EL (cell line): ENCODE results near the gene KCP.

Source experiments
- DNase-seq: peaks from one replicate; pipeline ENCODE4 v3.0.0-alpha.2; 2016

KCP gene

DNA sequence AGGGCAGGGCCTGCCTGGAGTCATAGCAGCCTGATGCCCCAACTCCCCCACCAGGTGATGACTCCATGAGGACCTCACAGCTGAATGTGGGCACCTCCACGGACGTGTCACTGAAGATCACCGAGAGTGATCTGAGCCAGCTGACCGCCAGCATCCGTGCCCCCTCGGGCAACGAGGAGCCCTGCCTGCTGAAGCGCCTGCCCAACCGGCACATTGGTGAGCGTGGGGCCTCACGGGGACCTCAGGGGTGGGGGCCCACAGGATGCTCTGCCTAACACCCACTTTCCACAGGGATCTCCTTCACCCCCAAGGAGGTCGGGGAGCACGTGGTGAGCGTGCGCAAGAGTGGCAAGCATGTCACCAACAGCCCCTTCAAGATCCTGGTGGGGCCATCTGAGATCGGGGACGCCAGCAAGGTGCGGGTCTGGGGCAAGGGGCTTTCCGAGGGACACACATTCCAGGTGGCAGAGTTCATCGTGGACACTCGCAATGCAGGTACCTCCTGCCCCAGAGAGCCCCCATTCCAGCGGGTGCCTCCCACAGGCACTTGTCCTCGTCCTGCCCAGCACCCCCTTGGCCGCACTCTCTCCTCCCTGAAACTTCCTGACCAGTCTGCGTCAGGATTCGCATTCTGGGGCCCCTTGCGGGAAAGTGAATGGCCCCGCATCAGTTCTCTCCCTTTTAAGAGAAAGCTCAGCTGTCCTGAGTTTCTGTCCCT, 57.8 kb downstream of the KCP start:
- no peak for DNase-seq

DNA sequence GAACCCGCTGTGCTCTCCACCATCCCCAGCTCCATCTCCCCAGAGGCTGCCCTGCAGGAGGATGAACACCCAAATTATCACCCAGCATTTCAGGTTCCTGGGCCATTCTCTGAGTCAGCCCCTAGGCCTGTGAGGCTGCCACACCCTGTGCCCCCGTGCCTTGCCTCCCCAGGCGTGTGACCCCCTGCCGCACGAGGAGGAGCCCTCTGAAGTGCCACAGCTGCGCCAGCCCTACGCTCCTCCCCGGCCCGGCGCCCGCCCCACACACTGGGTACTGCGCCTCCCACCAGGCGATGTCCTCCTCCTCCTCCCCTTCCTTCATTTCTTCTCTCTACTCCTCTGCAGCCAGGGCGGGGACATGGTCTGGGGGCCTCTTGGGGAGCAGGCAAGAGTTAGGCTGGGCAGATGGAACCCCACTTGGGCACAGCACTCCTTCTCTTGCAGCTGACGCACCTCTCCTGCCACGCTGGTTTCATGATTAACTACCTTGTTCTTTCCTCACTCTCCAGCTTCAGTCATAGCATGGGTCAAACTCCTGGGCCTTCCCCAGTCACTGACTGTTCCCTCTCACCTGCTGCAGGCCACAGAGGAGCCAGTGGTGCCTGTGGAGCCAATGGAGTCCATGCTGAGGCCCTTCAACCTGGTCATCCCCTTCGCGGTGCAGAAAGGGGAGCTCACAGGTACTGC, 60.6 kb downstream of the KCP start:
- DNase-seq, result no peak

DNA sequence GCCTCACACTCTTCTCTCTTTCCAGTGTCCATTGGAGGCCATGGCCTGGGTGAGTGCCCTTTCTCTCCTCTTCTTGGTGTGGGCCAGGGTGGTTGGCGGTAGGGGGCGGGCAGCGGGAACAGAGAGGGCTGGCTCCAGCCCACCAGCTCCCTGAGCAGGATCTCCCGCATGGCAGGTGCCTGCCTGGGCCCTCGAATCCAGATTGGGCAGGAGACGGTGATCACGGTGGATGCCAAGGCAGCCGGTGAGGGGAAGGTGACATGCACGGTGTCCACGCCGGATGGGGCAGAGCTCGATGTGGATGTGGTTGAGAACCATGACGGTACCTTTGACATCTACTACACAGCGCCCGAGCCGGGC, 61.4 kb downstream of the KCP start:
- no peak for DNase-seq

DNA sequence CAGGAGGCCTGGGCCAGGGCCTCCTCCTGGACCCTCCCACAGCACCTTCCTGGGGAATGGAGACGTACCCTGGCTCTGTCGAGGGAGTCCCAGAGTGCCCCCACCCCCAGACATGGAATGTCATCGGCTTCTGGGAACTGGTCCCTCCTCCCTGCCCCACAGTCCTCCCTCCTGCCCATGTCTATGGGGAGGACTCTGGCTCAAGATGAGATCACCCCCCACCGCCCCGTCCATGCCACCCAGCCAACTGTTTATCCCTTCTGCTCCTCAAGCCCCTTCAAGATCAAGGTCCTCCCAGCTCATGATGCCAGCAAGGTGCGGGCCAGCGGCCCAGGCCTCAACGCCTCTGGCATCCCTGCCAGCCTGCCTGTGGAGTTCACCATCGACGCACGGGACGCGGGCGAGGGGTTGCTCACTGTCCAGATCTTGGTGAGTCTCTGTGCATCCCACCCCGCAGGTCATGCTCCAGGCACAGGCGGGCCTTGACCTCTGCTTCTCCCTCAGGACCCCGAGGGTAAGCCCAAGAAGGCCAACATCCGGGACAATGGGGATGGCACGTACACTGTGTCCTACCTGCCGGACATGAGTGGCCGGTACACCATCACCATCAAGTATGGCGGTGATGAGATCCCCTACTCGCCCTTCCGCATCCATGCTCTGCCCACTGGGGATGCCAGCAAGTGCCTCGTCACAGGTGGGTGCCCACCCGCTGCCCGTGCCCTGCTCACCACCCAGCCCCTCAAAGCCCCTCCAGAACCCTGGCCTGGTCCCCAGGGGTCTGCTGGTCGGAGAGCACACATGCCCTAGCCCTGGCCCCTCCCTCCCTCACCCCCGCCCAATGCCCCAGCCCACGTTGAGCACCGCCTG, 62.0 kb downstream of the KCP start:
- DNase-seq, result no peak

DNA sequence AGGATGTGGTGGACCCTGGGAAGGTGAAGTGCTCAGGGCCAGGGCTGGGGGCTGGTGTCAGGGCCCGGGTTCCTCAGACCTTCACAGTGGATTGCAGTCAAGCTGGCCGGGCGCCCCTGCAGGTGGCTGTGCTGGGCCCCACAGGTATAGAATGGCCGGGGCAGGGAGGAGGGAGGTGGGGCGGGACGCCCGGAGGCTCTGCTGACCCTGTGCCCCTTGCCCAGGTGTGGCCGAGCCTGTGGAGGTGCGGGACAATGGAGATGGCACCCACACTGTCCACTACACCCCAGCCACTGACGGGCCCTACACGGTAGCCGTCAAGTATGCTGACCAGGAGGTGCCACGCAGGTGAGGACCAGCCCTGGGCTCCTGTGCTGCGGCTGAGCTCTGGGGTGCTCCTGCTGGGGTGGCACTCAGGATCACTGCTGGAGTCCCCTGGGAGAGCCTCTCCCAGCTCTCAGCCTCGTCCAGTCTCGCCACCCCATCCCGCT, 62.7 kb downstream of the KCP start:
- no peak for DNase-seq

DNA sequence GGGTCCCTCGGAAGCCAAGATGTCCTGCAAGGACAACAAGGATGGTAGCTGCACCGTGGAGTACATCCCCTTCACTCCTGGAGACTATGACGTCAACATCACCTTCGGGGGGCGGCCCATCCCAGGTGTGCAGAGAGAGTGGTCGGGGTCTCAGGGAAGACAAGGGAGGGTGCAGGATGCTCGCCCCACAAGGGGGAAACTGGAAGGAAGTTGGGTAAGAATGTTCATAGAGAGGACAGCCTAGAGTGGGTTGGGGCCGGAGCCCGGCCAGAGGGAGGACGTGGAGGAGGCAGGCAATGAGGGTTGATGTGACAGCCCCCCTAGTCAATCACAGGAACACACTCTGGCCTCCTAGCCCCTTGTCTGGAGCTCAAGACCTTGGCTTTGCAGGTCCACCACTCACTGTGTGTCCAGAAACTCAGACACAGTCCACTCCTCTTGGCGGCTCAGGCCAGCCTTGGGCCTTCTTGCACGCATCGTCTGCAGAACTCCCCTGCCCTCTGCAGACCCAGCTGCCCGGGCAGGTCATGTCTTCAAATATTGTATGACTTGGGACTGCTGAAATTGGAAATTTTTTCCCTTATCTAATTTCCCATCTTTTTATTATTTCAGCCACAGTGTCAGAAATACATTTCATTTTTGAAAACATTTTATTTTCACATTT, 63.6 kb downstream of the KCP start:
- no peak for DNase-seq

DNA sequence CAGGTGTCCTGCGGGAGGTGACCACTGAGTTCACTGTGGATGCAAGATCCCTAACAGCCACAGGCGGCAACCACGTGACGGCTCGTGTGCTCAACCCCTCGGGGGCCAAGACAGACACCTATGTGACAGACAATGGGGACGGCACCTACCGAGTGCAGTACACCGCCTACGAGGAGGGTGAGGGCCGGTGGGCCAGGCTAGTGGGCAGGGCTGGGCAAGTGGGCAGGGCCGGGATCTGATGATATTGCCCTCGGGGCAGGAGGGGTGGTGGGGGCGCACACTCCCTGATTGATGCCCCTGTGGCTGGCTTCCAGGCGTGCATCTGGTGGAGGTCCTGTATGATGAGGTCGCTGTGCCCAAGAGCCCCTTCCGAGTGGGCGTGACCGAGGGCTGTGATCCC, 64.5 kb downstream of the KCP start:
- DNase-seq, result no peak

DNA sequence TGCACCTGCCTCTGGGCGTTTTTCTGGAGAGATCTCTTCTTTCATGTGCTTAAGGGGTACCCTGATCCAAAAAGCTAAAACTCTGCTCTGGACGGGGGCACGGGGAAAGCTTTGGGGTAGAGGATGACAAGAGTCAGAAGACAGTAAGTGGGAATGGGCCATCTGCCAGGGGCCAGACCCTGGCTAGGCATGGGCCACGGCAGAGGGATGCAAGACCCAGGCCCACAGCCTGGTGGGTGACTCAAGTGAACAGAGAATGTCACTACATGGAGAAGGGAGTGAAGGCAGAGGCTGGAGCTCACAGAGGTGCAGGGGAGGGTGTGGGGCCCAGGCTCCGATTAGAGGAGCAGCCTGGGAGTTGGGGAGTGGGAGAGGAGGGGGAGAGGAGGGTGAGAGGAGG, 65.0 kb downstream of the KCP start:
- DNase-seq, result no peak

DNA sequence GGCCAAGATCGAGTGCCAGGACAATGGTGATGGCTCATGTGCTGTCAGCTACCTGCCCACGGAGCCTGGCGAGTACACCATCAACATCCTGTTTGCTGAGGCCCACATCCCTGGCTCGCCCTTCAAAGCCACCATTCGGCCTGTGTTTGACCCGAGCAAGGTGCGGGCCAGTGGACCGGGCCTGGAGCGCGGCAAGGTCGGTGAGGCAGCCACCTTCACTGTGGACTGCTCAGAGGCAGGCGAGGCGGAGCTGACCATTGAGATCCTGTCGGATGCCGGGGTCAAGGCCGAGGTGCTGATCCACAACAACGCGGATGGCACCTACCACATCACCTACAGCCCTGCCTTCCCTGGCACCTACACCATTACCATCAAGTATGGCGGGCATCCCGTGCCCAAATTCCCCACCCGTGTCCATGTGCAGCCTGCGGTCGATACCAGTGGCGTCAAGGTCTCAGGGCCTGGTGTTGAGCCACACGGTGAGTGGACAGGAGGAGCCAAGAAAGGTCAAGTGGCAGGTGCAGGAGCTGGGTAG, 65.7 kb downstream of the KCP start:
- DNase-seq, result no peak

DNA sequence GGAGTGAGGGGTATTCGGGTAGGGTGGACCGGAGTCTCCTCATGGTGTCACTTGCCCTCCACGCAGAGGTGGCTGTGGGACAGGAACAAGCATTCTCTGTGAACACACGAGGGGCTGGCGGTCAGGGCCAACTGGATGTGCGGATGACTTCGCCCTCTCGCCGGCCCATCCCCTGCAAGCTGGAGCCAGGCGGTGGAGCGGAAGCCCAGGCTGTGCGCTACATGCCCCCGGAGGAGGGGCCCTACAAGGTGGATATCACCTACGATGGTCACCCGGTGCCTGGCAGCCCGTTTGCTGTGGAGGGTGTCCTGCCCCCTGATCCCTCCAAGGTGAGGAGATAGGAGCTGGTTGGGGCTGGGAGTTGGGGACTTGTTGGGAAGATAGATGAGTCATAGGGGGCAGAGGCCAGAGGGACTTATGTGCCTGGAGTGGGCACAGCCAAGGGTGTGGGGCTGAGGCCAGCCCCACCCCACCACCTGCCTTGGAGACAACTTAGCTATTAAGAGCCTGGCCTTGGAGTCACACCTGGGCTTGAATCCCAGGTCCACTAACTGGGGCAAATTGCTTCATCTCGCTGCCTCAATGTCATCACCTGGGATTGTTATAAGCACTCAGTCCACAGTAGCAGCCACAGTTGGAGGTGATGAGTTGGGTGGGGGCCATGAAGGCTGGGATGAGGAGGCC, 66.4 kb downstream of the KCP start:
- no peak for DNase-seq

DNA sequence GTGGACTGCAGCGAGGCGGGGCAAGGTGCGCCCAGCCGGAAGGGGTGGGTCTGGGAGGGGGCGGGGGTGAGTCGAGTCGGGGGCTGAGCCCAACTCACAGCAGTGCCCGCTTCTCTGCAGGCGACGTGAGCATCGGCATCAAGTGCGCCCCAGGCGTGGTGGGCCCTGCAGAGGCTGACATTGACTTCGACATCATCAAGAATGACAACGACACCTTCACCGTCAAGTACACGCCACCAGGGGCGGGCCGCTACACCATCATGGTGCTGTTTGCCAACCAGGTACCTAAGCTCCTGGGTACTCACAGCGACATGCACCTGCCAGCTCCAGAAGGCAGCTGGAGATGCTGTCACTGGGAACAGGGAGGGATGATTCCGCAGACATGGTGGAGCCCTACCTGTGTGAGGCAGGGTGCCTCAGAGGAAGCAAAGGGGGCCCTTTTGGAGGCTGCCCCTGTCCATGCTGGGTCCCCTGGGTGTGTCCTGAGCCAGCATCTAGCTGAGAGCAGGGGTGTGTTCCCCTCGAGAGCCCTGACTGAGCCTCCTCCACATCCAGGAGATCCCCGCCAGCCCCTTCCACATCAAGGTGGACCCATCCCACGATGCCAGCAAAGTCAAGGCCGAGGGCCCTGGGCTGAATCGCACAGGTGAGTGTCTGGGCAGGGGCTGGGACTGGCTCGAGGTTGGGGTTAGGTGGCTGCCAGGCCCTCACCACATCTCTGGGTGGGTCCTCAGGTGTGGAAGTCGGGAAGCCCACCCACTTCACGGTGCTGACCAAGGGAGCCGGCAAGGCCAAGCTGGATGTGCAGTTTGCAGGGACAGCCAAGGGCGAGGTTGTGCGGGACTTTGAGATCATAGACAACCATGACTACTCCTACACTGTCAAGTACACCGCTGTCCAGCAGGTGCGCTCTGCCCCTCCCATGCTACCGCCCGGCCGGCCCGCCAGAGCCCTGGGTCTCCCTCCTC, 67.6 kb downstream of the KCP start:
- no peak for DNase-seq

DNA sequence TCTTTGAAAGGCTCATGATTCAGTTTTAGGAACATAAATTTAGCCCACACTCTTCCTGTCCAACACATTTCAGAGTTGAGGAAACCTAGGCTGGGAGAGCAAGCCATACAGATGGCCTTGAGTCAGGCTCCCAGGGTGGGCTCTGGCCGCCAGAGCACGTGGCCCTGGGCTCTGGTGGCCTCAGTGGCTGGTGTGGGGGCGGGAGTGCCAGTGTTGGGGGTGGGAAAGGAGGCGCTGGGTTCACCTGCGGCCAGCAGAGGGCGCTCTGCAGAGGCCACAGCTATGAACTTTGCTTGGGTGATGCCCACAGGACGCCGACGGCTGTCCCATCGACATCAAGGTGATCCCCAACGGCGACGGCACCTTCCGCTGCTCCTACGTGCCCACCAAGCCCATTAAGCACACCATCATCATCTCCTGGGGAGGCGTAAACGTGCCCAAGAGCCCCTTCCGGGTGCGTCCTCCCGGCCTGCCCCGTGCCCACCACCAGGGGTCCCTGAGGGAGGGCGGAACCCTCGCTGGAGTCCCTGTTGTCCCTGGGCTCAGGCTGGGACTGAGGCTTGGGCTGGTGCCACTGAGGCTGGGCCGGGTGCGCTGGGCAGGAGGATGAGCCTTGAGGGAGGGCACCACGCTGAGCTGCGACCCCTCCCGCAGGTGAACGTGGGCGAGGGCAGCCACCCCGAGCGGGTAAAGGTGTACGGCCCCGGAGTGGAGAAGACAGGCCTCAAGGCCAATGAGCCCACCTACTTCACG, 68.4 kb downstream of the KCP start:
- peak; percentile 45 for DNase-seq

DNA sequence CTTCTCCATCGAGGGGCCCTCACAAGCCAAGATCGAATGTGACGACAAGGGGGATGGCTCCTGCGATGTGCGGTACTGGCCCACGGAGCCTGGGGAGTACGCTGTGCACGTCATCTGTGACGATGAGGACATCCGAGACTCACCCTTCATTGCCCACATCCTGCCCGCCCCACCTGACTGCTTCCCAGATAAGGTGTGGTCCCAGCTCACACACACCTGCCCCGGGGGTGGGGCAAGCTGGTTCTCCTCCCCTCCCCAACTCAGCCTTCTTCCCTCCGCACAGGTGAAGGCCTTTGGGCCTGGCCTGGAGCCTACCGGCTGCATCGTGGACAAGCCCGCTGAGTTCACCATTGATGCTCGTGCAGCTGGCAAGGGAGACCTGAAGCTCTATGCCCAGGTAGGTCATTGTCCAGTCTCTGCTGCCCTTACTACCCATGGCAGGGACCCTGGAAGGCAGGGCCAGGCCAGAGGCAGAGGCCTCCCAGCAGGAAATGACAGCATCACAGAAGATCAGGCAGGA, 69.3 kb downstream of the KCP start:
- no peak for DNase-seq

DNA sequence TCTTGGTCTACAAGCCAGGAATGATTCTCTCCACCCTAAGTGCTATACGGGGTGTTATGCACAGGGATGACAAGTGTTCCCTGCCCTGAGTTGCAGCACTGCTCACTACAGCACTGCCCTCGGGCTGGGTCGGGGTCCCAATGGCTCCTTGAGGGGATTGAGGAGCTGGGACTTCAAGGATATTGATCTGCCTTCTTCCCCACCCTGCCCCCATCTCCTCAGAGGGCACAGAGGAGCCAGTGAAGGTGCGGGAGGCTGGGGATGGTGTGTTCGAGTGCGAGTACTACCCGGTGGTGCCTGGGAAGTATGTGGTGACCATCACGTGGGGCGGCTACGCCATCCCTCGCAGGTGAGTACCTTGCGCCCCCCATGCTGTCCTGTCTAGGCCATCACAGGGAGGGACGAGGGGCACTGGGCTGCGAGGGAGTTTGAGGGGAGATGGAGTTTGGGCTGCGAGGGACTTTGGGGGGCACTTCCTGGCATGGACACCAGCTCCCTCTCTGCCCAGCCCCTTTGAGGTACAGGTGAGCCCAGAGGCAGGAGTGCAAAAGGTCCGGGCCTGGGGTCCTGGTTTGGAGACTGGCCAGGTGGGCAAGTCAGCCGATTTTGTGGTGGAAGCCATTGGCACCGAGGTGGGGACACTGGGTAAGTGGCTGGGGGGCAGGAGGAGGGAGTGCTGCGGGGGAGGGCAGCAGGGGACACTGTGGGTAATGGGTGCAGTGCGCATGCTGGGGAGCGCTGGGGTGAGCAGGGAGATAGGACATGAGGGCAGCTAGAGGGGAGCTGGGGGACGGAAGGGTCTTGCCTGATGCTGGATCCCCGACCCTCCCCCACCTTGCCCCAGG, 70.0 kb downstream of the KCP start:
- DNase-seq, result no peak

DNA sequence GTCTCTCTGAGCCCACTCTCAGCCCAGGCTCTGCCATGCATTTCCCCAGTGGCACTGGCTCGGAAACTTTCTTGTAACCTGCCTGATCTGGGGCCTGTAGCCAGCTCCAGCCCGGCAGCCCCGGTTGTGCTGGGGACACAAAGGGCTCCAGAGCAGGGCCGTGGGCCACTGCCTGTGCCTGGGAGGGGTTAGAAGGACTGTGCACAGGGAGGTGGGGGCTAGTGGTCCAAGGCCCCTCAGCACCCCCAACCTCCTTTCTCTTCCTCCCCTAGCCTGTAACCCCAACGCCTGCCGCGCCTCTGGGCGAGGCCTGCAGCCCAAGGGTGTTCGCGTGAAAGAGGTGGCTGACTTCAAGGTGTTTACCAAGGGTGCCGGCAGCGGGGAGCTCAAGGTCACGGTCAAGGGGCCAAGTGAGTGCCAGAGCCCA, 70.7 kb downstream of the KCP start:
- DNase-seq, result no peak

DNA sequence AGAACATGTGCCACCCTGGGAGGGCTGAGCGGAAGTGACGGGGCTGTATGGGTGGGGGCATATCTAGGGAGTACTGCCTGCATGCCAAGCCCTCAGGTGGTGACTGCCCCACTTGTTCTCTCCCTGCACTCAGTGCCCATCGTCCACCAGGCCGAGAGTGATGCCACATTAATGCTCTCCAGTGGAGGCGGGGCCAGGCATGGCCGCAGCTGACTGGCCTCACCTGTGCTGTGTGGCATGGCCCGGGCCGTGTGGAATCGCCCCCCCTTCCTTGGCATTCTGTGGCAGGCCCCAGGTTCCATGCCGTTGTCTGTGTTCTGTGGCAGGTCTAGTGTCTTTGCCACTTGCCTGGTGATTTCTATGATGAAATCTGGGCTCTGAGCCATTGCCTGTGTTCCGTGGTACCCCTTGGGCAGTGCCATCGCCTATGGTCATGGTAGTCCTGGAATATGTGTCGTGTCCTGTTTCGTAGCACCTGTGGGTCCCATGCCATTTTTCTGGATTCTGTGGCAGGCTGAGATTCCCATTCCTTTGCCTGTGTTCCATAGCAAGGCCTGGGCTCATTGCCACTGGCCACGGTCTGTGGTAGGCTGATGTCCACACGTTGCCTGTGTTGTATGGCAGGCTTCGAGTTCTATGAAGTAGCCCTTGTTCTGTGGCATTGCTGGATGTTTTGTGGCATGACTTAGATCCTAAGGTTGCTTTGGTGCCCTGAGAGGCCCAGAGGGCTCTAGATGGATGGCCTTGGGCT, 71.4 kb downstream of the KCP start:
- DNase-seq, result no peak

DNA sequence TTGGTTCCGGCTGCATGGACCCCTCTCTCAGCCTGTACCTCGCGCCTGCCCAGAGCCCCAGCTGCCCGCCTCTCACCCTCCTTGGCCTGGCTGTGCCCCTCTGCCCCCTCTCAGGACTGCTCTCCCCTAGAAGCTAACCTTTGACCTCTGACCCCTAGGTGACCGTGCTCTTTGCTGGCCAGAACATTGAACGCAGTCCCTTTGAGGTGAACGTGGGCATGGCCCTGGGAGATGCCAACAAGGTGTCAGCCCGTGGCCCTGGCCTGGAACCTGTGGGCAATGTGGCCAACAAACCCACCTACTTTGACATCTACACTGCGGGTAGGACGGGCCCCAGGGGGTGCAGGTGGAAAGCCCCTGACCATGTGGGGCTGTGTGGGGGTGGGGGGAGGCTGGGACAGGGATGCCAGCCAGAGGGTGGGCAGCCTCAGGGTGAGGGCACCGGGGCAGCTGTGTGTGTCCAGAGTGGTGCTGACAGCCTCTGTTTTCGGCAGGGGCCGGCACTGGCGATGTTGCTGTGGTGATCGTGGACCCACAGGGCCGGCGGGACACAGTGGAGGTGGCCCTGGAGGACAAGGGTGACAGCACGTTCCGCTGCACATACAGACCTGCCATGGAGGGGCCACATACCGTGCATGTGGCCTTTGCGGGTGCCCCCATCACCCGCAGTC, 72.3 kb downstream of the KCP start:
- no peak for DNase-seq

DNA sequence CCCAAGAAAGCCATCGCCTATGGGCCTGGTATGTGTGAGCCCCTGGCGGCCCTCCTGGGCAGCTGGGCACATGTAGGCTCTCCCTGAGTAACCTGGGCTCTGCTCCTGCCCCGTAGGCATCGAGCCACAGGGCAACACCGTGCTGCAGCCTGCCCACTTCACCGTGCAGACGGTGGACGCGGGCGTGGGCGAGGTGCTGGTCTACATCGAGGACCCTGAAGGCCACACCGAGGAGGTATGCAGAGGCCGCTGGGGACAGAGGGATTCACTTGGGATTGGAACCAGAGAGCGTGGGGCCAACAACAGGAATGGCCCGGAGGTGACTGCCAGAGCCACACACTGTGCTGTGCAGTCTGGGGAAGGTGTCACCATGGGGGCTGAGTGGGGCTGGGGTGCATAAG, 73.0 kb downstream of the KCP start:
- DNase-seq, result no peak
